Measurements from ENCODE around the gene CTBP2.

DNA sequence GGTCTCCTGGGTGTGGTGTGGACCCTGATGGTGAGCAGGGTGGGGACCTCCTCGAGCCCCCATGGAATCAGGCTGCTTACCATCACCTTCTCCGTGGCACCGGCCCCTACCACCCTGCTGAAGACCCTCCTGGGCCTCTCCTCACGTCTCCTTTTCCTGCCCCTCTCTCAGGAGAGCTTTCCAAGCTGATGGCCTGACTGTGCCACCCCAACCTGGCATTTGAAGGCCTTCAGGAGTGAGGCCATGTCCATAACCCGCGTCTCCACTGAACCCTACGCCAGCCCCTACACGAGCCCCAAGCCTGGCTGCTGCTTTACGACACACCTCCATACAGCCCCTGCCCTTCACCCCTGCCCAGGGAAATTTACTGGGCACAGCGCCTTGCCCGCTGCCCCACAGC, 163.1 kb downstream of the CTBP2 start:
- TF ChIP-seq NR3C1 (CRISPR knock-in tag; conservative IDR thresholded peaks at IDR 0.05; ENCODE audit: low read depth): no peak
- TF ChIP-seq, protein P1, sequence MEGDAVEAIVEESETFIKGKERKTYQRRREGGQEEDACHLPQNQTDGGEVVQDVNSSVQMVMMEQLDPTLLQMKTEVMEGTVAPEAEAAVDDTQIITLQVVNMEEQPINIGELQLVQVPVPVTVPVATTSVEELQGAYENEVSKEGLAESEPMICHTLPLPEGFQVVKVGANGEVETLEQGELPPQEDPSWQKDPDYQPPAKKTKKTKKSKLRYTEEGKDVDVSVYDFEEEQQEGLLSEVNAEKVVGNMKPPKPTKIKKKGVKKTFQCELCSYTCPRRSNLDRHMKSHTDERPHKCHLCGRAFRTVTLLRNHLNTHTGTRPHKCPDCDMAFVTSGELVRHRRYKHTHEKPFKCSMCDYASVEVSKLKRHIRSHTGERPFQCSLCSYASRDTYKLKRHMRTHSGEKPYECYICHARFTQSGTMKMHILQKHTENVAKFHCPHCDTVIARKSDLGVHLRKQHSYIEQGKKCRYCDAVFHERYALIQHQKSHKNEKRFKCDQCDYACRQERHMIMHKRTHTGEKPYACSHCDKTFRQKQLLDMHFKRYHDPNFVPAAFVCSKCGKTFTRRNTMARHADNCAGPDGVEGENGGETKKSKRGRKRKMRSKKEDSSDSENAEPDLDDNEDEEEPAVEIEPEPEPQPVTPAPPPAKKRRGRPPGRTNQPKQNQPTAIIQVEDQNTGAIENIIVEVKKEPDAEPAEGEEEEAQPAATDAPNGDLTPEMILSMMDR (IDR thresholded peaks at IDR 0.05): no peak
- TF ChIP-seq, protein P2, sequence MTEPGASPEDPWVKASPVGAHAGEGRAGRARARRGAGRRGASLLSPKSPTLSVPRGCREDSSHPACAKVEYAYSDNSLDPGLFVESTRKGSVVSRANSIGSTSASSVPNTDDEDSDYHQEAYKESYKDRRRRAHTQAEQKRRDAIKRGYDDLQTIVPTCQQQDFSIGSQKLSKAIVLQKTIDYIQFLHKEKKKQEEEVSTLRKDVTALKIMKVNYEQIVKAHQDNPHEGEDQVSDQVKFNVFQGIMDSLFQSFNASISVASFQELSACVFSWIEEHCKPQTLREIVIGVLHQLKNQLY (CRISPR knock-in tag; IDR thresholded peaks at IDR 0.05): no peak
- TF ChIP-seq, protein P3, sequence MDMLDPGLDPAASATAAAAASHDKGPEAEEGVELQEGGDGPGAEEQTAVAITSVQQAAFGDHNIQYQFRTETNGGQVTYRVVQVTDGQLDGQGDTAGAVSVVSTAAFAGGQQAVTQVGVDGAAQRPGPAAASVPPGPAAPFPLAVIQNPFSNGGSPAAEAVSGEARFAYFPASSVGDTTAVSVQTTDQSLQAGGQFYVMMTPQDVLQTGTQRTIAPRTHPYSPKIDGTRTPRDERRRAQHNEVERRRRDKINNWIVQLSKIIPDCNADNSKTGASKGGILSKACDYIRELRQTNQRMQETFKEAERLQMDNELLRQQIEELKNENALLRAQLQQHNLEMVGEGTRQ (CRISPR knock-in tag; IDR thresholded peaks at IDR 0.05): no peak
- TF ChIP-seq JUN (CRISPR knock-in tag; IDR thresholded peaks at IDR 0.05): no peak
- no peak for TF ChIP-seq CREB1 (CRISPR knock-in tag; IDR thresholded peaks at IDR 0.05)
- no peak for TF ChIP-seq NFYB (CRISPR knock-in tag; conservative IDR thresholded peaks at IDR 0.05; ENCODE audit: low read depth)
- no peak for TF ChIP-seq FOXP1 (CRISPR knock-in tag; IDR thresholded peaks at IDR 0.05; ENCODE audit: borderline replicate concordance)

All from WTC11 (cell line).